ENCODE results near the gene GHITM.
A peak's percentile ranks its signal among the peaks of the same experiment; 100 is the strongest.
"Not testable (repeated sequence)": the region's sequence is repeated elsewhere in the genome, so short reads cannot be mapped to it uniquely, and the experiment has no call there.

GHITM gene

GRCh38 chr10:84117686-84118394, 21.5 kb upstream of the GHITM start:
- H3K27ac ChIP-seq (ENCODE audit: low read depth, low read length): no peak overlapping the region
- H3K4me3 ChIP-seq (ENCODE audit: low read depth in 1 of 5, low read length in 5 of 5): no peak overlapping the region
- H3K4me1 ChIP-seq (ENCODE audit: control insufficient read depth in 5 of 5, insufficient read depth in 5 of 5, low read length in 5 of 5): no peaks in the 10 kb centered on the region
- H3K9ac ChIP-seq (ENCODE audit: low read length in 5 of 5): no peak overlapping the region
- H3K36me3 ChIP-seq (ENCODE audit: control insufficient read depth in 5 of 5, insufficient read depth in 5 of 5, low read length in 5 of 5): no peaks in the 10 kb centered on the region
- H3K27me3 ChIP-seq (ENCODE audit: control insufficient read depth in 5 of 5, insufficient read depth in 4 of 5, low read length in 5 of 5): no peaks in the 10 kb centered on the region
- H3K9me3 ChIP-seq (ENCODE audit: control insufficient read depth in 5 of 5, low read length in 5 of 5): no peaks in the 10 kb centered on the region

GRCh38 chr10:84118395-84119006, 20.8 kb upstream of the GHITM start:
- Histone ChIP-seq H3K4me1 (ENCODE audit: control insufficient read depth in 5 of 5, insufficient read depth in 5 of 5, low read length in 5 of 5) (no peaks in the 10 kb centered on the region), H3K36me3 (ENCODE audit: control insufficient read depth in 5 of 5, insufficient read depth in 5 of 5, low read length in 5 of 5) (no peaks in the 10 kb centered on the region), H3K27me3 (ENCODE audit: control insufficient read depth in 5 of 5, insufficient read depth in 4 of 5, low read length in 5 of 5) (no peaks in the 10 kb centered on the region), H3K4me3 (ENCODE audit: low read depth in 1 of 5, low read length in 5 of 5) (no peak overlapping the region), H3K9ac (ENCODE audit: low read length in 5 of 5) (no peak overlapping the region), H3K27ac (ENCODE audit: low read depth, low read length) (no peak overlapping the region), H3K9me3 (ENCODE audit: control insufficient read depth in 5 of 5, low read length in 5 of 5) (no peaks in the 10 kb centered on the region)

DNA sequence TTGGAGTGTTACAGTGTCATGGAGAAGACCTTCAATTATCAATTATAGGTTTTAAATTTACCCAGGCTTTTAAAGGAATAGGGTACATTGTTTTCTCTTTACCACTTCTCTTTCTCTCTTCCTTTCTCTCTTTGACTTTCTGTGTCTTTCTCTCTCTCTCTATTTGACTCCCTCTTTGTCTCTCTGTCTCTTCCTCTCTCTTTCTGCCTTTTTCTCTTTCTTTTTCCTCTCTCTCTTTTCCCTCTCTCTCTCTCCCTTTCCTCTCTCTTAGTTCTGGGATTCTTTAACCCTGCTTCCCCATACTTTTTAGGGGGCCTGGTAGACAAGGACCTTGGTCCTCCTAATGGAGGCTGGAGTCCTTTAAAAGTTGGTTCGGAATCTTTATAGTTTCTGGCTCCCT, 15.9 kb upstream of the GHITM start:
- Histone ChIP-seq H3K27me3 (ENCODE audit: control insufficient read depth in 5 of 5, insufficient read depth in 4 of 5, low read length in 5 of 5) (no peaks in the 10 kb centered on the region), H3K36me3 (ENCODE audit: control insufficient read depth in 5 of 5, insufficient read depth in 5 of 5, low read length in 5 of 5) (no peaks in the 10 kb centered on the region), H3K9ac (ENCODE audit: low read length in 5 of 5) (no peak overlapping the region)

GRCh38 chr10:84125910-84126784, 13.2 kb upstream of the GHITM start:
- H3K9ac ChIP-seq (ENCODE audit: low read length in 5 of 5); H3K4me1 ChIP-seq (ENCODE audit: control insufficient read depth in 5 of 5, insufficient read depth in 5 of 5, low read length in 5 of 5); H3K27ac ChIP-seq (ENCODE audit: low read depth, low read length); H3K36me3 ChIP-seq (ENCODE audit: control insufficient read depth in 5 of 5, insufficient read depth in 5 of 5, low read length in 5 of 5); H3K4me3 ChIP-seq (ENCODE audit: low read depth in 1 of 5, low read length in 5 of 5); H3K27me3 ChIP-seq (ENCODE audit: control insufficient read depth in 5 of 5, insufficient read depth in 4 of 5, low read length in 5 of 5): not testable (repeated sequence)
- H3K9me3 ChIP-seq (ENCODE audit: control insufficient read depth in 5 of 5, low read length in 5 of 5): peaks cover 3 to 19% (median 18%) of the 10 kb centered on the region in 5 donors

More for the DNA sequence above, 15.9 kb upstream of the GHITM start:
- Histone ChIP-seq H3K4me3 (ENCODE audit: low read depth in 1 of 5, low read length in 5 of 5) (no peak overlapping the region), H3K4me1 (ENCODE audit: control insufficient read depth in 5 of 5, insufficient read depth in 5 of 5, low read length in 5 of 5) (no peaks in the 10 kb centered on the region), H3K27ac (ENCODE audit: low read depth, low read length) (no peak overlapping the region), H3K9me3 (ENCODE audit: control insufficient read depth in 5 of 5, low read length in 5 of 5) (peaks cover 3 to 19% (median 18%) of the 10 kb centered on the region in 5 donors)

DNA sequence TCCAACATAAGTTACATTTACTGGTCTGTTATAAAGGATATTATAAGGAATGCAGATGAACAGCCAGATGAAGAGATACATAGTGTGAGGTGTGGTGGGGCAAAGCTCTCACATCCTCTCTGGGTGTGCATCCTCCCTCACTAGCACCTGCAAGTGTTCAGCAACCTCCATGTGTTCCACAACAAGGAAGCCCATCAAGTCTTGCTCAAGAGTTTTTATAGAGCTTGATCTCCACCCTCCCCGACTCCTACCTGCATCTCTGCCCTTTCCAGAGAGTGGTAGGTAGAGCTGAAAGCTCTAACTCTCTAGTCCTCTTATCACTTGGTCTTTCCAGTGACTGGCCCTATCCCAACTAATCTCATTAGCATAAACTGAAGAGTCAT, 12.5 kb upstream of the GHITM start:
- H3K4me3 ChIP-seq (ENCODE audit: low read depth in 1 of 5, low read length in 5 of 5): no peak overlapping the region

DNA sequence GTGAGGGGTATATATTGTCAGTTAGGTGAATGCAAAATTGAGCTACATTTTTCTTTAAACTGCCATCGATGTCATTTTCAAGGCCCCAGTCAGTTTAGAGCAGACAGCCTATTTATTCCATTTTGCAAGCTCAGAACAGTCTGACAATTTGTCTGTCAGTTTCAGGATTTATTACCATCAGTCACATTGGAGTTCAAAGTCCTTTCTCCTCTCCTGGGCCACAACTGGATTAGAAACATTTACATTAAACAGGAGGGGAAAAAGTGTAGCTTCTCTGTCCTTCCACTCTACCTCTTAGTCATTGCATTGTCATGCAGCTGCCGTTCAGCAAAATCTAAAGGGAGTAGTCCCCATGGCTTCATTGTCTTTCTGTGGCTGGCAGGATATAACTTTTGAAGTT, 3.5 kb upstream of the GHITM start:
- Histone ChIP-seq H3K9ac (ENCODE audit: low read length in 5 of 5) (no peak overlapping the region), H3K27ac (ENCODE audit: low read depth, low read length) (no peak overlapping the region), H3K4me3 (ENCODE audit: low read depth in 1 of 5, low read length in 5 of 5) (no peak overlapping the region), H3K36me3 (ENCODE audit: control insufficient read depth in 5 of 5, insufficient read depth in 5 of 5, low read length in 5 of 5) (no peaks in the 10 kb centered on the region), H3K9me3 (ENCODE audit: control insufficient read depth in 5 of 5, low read length in 5 of 5) (no peaks in the 10 kb centered on the region), H3K4me1 (ENCODE audit: control insufficient read depth in 5 of 5, insufficient read depth in 5 of 5, low read length in 5 of 5) (peaks cover 2 to 18% (median 10%) of the 10 kb centered on the region in 5 donors), H3K27me3 (ENCODE audit: control insufficient read depth in 5 of 5, insufficient read depth in 4 of 5, low read length in 5 of 5) (no peaks in the 10 kb centered on the region)

More for the DNA sequence above, 12.5 kb upstream of the GHITM start:
- Histone ChIP-seq H3K27ac (ENCODE audit: low read depth, low read length) (no peak overlapping the region), H3K4me1 (ENCODE audit: control insufficient read depth in 5 of 5, insufficient read depth in 5 of 5, low read length in 5 of 5) (no peaks in the 10 kb centered on the region), H3K9me3 (ENCODE audit: control insufficient read depth in 5 of 5, low read length in 5 of 5) (peaks cover 3 to 19% (median 18%) of the 10 kb centered on the region in 5 donors), H3K36me3 (ENCODE audit: control insufficient read depth in 5 of 5, insufficient read depth in 5 of 5, low read length in 5 of 5) (no peaks in the 10 kb centered on the region), H3K9ac (ENCODE audit: low read length in 5 of 5) (no peak overlapping the region), H3K27me3 (ENCODE audit: control insufficient read depth in 5 of 5, insufficient read depth in 4 of 5, low read length in 5 of 5) (peaks cover 0 to 3% (median 0%) of the 10 kb centered on the region in 5 donors)

GRCh38 chr10:84137811-84138210, 1.5 kb upstream of the GHITM start:
- H3K9me3 ChIP-seq (ENCODE audit: control insufficient read depth in 5 of 5, low read length in 5 of 5): no peaks in the 10 kb centered on the region
- no peak overlapping the region for H3K9ac ChIP-seq (ENCODE audit: low read length in 5 of 5)
- H3K27me3 ChIP-seq (ENCODE audit: control insufficient read depth in 5 of 5, insufficient read depth in 4 of 5, low read length in 5 of 5): no peaks in the 10 kb centered on the region
- H3K36me3 ChIP-seq (ENCODE audit: control insufficient read depth in 5 of 5, insufficient read depth in 5 of 5, low read length in 5 of 5): peaks cover 3 to 8% (median 5%) of the 10 kb centered on the region in 5 donors
- no peak overlapping the region for H3K27ac ChIP-seq (ENCODE audit: low read depth, low read length)
- H3K4me3 ChIP-seq (ENCODE audit: low read depth in 1 of 5, low read length in 5 of 5): no peak overlapping the region
- H3K4me1 ChIP-seq (ENCODE audit: control insufficient read depth in 5 of 5, insufficient read depth in 5 of 5, low read length in 5 of 5): peaks cover 2 to 24% (median 17%) of the 10 kb centered on the region in 5 donors

- Histone ChIP-seq H3K9me3 (ENCODE audit: control insufficient read depth in 5 of 5, low read length in 5 of 5) (no peaks in the 10 kb centered on the region), H3K27me3 (ENCODE audit: control insufficient read depth in 5 of 5, insufficient read depth in 4 of 5, low read length in 5 of 5) (no peaks in the 10 kb centered on the region), H3K4me3 (ENCODE audit: low read depth in 1 of 5, low read length in 5 of 5) (peak overlapping the region; percentile 71 to 100 (median 78)), H3K36me3 (ENCODE audit: control insufficient read depth in 5 of 5, insufficient read depth in 5 of 5, low read length in 5 of 5) (peaks cover 10 to 16% (median 13%) of the 10 kb centered on the region in 5 donors), H3K4me1 (ENCODE audit: control insufficient read depth in 5 of 5, insufficient read depth in 5 of 5, low read length in 5 of 5) (peaks cover 2 to 24% (median 17%) of the 10 kb centered on the region in 5 donors), H3K9ac (ENCODE audit: low read length in 5 of 5) (peak overlapping the region in 4 of 5 donors; percentile 62 to 87 (median 70)), H3K27ac (ENCODE audit: low read depth, low read length) (peak overlapping the region; percentile 95)
These were observed 707 bp upstream of the GHITM start for GRCh38 chr10:84138478-84139125.

DNA sequence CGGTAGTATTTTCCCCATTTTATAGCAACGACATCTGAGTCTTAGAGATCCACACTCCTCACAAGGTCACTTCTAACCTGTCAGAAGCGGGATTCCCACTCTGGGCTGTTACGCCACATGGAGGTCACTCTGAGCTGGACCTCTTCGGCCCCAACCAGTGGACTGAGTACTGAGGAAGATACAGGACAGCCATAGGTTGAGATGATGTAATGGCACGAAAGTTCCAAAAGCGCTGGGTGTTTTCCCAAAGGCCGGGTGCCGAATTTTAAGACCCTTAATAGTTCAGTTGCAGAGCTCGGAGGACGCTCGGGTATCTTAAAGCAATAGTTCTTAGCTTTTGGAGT, 699 bp downstream of the GHITM start:
- peak overlapping the region; percentile 95 for H3K27ac ChIP-seq (ENCODE audit: low read depth, low read length)
- H3K4me3 ChIP-seq (ENCODE audit: low read depth in 1 of 5, low read length in 5 of 5): peak overlapping the region; percentile 78 to 100 (median 84)
- peaks cover 21 to 30% (median 24%) of the 10 kb centered on the region in 5 donors for H3K36me3 ChIP-seq (ENCODE audit: control insufficient read depth in 5 of 5, insufficient read depth in 5 of 5, low read length in 5 of 5)
- H3K9ac ChIP-seq (ENCODE audit: low read length in 5 of 5): peak overlapping the region; percentile 20 to 100 (median 99)
- peaks cover 2 to 24% (median 17%) of the 10 kb centered on the region in 5 donors for H3K4me1 ChIP-seq (ENCODE audit: control insufficient read depth in 5 of 5, insufficient read depth in 5 of 5, low read length in 5 of 5)
- no peaks in the 10 kb centered on the region for H3K9me3 ChIP-seq (ENCODE audit: control insufficient read depth in 5 of 5, low read length in 5 of 5)
- H3K27me3 ChIP-seq (ENCODE audit: control insufficient read depth in 5 of 5, insufficient read depth in 4 of 5, low read length in 5 of 5): no peaks in the 10 kb centered on the region
